Activated T-cell treated with anti-CD3 and anti-CD28 coated beads, Interleukin-2, amount 50 U/mL, for 4 hours (primary cell): ENCODE measurements around the gene COL19A1. TPM values are rescaled to one million over a fixed set of nuclear protein-coding genes. Genes with fewer than 3 reads are reported as not detected.
"Not testable (repeated sequence)": the region's sequence is repeated elsewhere in the genome, so short reads cannot be mapped to it uniquely, and the experiment has no call there.

Source experiments
- ATAC-seq, 2 donors: fragments of 200-7000 bp; cut with Tn5 transposase; one replicate each; pipeline ENCODE4 v1.10.0; 2021
- DNase-seq: peaks from one replicate; pipeline ENCODE4 v3.0.0-alpha.2; 2020
- H3K27me3 Mint-ChIP-seq: one replicate; pipeline ENCODE4 v1.8.0; 2021; ENCODE audit warnings: low read depth, mixed read lengths
- H3K36me3 Mint-ChIP-seq: one replicate; pipeline ENCODE4 v1.8.0; 2022; ENCODE audit warnings: mixed read lengths; ENCODE audit not compliant: insufficient read depth
- H3K4me1 Mint-ChIP-seq: one replicate; pipeline ENCODE4 v1.8.0; 2021; ENCODE audit warnings: low read depth, mixed read lengths
- H3K4me3 Mint-ChIP-seq: one replicate; pipeline ENCODE4 v1.8.0; 2021; ENCODE audit warnings: mild to moderate bottlenecking, moderate library complexity, mixed read lengths
- H3K9me3 Mint-ChIP-seq: one replicate; pipeline ENCODE4 v1.8.0; 2021; ENCODE audit warnings: mixed read lengths
- total RNA-seq, 3 donors: library from RNA; stranded (reverse); gene quantifications; one replicate each; pipeline ENCODE4 v1.2.1, GENCODE V29; 2021

The COL19A1 gene
- total RNA-seq, 3 donors from 2014 or later, result 0.05 to 0.35 TPM; not detected in 1

DNA sequence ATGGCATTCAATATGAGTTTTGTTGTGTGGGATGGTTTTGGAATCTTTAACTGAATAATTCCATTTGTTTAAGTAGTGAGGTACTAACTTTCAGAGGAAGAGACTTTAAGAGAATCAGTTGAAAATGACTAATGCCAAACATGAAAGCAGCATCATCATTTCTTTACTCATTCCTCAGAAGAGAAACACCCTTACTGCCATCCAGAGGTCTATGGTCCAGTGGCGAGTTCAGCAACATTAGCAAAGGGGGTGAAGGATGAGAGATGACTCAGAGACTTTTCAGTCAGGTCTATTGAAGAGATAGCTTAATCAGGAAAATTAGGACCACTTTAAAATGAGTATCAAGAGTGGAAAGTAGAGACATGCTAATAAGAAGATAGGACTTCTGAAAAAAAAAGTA lies 118.8 kb downstream of the COL19A1 start:
- Mint-ChIP-seq H3K4me3 (no peak overlapping the region), H3K36me3 (no peaks in the 10 kb centered on the region), H3K9me3 (no peaks in the 10 kb centered on the region), H3K4me1 (no peaks in the 10 kb centered on the region), H3K27me3 (no peaks in the 10 kb centered on the region)
- DNase-seq, result no peak
- ATAC-seq, result peak in 1 of 2 donors; percentile 27

DNA sequence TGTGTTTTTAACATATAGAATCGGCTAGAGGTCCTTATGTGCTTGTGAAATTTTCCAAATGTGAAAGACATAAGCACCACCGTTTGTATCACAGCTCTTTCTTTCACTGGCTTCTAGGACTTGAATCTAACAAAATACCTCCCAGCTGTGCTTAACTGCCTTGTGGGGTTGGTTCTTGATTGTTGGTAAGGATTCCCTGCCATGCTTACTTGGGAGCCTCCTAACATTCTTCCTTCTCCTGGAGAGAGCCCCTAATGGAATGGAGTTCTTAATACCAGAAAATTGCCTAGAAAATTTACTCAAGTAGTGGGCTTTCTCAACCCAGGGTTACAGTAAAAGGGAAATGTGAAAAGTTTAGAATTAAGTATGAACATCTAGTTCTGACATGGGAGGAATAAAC lies 121.2 kb downstream of the COL19A1 start:
- no peaks in the 10 kb centered on the region for H3K4me1 Mint-ChIP-seq
- H3K9me3 Mint-ChIP-seq, result no peaks in the 10 kb centered on the region

GRCh38 chr6:69988458-69989126 lies 122.2 kb downstream of the COL19A1 start:
- DNase-seq (no peak), ATAC-seq (no peak)
- Mint-ChIP-seq H3K9me3 (no peaks in the 10 kb centered on the region), H3K36me3 (no peaks in the 10 kb centered on the region), H3K27me3 (peaks cover 6% of the 10 kb centered on the region), H3K4me1 (no peaks in the 10 kb centered on the region), H3K4me3 (no peak overlapping the region)

More for the DNA sequence above, 121.2 kb downstream of the COL19A1 start:
- ATAC-seq (no peak), DNase-seq (no peak)
- Mint-ChIP-seq H3K27me3 (peaks cover 4% of the 10 kb centered on the region), H3K4me3 (no peak overlapping the region), H3K36me3 (no peaks in the 10 kb centered on the region)

GRCh38 chr6:69994251-69994650 lies 127.9 kb downstream of the COL19A1 start:
- Mint-ChIP-seq H3K27me3 (peaks cover 6% of the 10 kb centered on the region), H3K9me3 (no peaks in the 10 kb centered on the region), H3K4me3 (no peak overlapping the region), H3K36me3 (no peaks in the 10 kb centered on the region), H3K4me1 (no peaks in the 10 kb centered on the region)
- ATAC-seq, result no peak
- no peak for DNase-seq

DNA sequence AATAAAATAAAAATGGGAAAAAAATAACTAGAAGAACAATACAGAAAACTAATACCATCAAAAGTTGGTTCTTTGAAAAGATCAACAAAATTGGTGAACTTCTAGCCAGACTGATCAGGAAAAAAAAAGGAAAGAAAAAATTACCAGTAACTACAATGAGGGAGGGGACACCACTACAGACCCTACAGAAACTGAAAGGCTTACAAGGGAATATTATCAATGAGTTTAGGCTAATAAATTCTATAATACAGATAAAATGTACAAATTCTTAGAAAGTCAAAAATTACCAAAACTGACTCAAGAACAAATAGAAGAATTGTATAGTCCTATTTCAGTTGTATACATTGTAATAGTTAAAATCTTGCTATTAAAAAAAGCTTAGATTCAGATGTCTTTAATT lies 141.8 kb downstream of the COL19A1 start:
- H3K4me1 Mint-ChIP-seq, result no peaks in the 10 kb centered on the region
- H3K4me3 Mint-ChIP-seq, result no peak overlapping the region
- DNase-seq (no peak), ATAC-seq (no peak)
- H3K36me3 Mint-ChIP-seq, result no peaks in the 10 kb centered on the region
- peaks cover 10% of the 10 kb centered on the region for H3K9me3 Mint-ChIP-seq
- peaks cover 2% of the 10 kb centered on the region for H3K27me3 Mint-ChIP-seq

DNA sequence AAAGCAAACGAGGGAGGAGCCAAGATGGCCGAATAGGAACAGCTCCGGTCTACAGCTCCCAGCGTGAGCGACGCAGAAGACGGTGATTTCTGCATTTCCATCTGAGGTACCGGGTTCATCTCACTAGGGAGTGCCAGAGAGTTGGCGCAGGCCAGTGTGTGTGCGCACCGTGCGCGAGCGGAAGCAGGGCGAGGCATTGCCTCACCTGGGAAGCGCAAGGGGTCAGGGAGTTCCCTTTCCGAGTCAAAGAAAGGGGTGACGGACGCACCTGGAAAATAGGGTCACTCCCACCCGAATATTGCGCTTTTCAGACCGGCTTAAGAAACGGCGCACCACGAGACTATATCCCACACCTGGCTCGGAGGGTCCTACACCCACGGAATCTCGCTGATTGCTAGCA lies 144.0 kb downstream of the COL19A1 start:
- not testable (repeated sequence) for H3K4me3 Mint-ChIP-seq, H3K36me3 Mint-ChIP-seq, H3K4me1 Mint-ChIP-seq, ATAC-seq, H3K27me3 Mint-ChIP-seq, DNase-seq
- peaks cover 10% of the 10 kb centered on the region for H3K9me3 Mint-ChIP-seq

DNA sequence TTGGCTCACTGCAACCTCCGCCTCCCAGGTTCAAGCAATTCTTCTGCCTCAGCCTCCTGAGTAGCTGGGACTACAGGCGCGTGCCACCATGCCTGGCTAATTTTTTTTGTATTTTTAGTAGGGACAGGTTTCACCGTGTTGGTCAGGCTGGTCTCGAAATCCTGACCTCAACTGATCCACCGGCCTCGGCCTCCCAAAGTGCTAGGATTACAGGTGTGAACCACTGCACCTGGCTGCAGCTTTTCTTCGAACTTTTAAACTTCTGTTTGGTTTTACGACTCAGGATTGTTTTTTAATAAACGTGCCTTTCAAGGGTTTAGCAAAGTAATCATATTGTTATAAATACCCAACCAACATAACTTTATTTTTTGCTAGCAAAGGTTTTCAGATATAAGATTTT lies 156.8 kb downstream of the COL19A1 start:
- not testable (repeated sequence) for H3K27me3 Mint-ChIP-seq, DNase-seq, H3K36me3 Mint-ChIP-seq, H3K9me3 Mint-ChIP-seq, H3K4me1 Mint-ChIP-seq, ATAC-seq, H3K4me3 Mint-ChIP-seq

GRCh38 chr6:70028246-70028645 lies 161.9 kb downstream of the COL19A1 start:
- DNase-seq (no peak), ATAC-seq (no peak)
- no peaks in the 10 kb centered on the region for H3K9me3 Mint-ChIP-seq
- no peaks in the 10 kb centered on the region for H3K36me3 Mint-ChIP-seq
- H3K4me3 Mint-ChIP-seq, result no peak overlapping the region
- no peaks in the 10 kb centered on the region for H3K4me1 Mint-ChIP-seq
- peaks cover 9% of the 10 kb centered on the region for H3K27me3 Mint-ChIP-seq

DNA sequence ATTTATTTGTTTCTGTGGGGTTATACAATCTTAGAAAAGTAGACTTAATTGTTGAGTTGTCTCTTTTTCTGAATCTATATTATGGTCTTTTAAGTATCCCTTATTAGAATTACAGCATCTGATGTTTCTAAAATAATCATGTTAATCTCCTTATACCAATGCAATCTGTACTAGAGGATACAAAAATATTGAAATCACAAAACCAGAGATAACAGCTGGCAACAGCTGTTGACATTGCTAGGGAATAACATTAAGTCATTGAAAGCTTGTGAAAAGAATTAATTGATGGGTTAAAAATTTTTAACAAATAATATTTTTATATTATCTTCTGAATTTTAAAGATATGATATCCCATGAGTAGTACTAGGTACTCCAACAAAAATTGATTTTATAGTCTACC lies 162.6 kb downstream of the COL19A1 start:
- no peaks in the 10 kb centered on the region for H3K36me3 Mint-ChIP-seq
- peaks cover 9% of the 10 kb centered on the region for H3K27me3 Mint-ChIP-seq
- no peak overlapping the region for H3K4me3 Mint-ChIP-seq
- H3K4me1 Mint-ChIP-seq, result no peaks in the 10 kb centered on the region
- ATAC-seq (no peak), DNase-seq (no peak)
- no peaks in the 10 kb centered on the region for H3K9me3 Mint-ChIP-seq

DNA sequence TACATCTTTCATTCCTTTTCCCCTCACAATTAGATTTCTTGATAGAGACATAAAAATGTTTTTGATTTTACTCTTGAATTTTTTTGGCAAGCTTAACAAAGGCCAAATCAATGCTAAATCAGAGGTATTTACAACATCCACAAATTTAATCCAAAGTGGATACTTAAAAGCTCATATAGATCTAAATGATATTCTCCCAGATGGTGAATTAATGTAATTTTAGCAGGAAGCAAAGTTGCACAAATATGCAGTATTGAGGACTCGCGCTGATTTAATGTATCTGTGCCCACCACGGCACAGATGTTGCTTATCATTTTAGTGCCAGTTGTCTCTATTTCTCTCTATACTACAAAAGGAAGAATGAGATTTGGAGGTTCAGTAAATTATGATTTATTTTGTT lies 167.4 kb downstream of the COL19A1 start:
- no peaks in the 10 kb centered on the region for H3K36me3 Mint-ChIP-seq
- no peaks in the 10 kb centered on the region for H3K9me3 Mint-ChIP-seq
- no peak for ATAC-seq
- H3K27me3 Mint-ChIP-seq, result peaks cover 9% of the 10 kb centered on the region
- no peak overlapping the region for H3K4me3 Mint-ChIP-seq
- H3K4me1 Mint-ChIP-seq, result no peaks in the 10 kb centered on the region
- no peak for DNase-seq

DNA sequence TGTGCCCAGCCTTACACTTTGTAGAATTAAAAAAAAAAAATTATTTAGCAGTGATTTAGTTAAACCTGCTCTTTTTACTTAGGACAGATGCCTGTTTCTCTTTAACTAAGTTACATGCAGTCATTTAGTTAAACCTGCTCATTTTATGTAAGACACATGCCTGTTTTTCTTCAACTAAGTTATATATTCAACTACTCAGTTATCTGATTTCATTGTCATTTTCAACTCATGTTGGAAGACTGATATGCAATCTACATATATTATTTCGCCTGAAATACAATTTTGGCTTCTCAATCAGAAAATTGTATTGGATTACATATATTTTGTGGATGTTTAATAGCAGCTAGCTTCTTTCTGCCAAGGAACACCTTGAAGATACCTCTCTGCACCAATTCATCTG lies 171.1 kb downstream of the COL19A1 start:
- no peaks in the 10 kb centered on the region for H3K36me3 Mint-ChIP-seq
- H3K27me3 Mint-ChIP-seq, result no peaks in the 10 kb centered on the region
- DNase-seq, result no peak
- no peak for ATAC-seq
- no peaks in the 10 kb centered on the region for H3K4me1 Mint-ChIP-seq
- no peak overlapping the region for H3K4me3 Mint-ChIP-seq
- H3K9me3 Mint-ChIP-seq, result no peaks in the 10 kb centered on the region

- H3K27me3 Mint-ChIP-seq, result no peaks in the 10 kb centered on the region
- no peak overlapping the region for H3K4me3 Mint-ChIP-seq
- no peaks in the 10 kb centered on the region for H3K4me1 Mint-ChIP-seq
- no peaks in the 10 kb centered on the region for H3K36me3 Mint-ChIP-seq
- peaks cover 3% of the 10 kb centered on the region for H3K9me3 Mint-ChIP-seq
- no peak for ATAC-seq
- DNase-seq, result no peak
These were observed 174.4 kb downstream of the COL19A1 start for GRCh38 chr6:70040766-70041165.

GRCh38 chr6:70041411-70041810 lies 175.1 kb downstream of the COL19A1 start:
- no peak for DNase-seq
- Mint-ChIP-seq H3K27me3 (no peaks in the 10 kb centered on the region), H3K36me3 (no peaks in the 10 kb centered on the region), H3K9me3 (peaks cover 3% of the 10 kb centered on the region), H3K4me1 (no peaks in the 10 kb centered on the region), H3K4me3 (no peak overlapping the region)
- no peak for ATAC-seq

DNA sequence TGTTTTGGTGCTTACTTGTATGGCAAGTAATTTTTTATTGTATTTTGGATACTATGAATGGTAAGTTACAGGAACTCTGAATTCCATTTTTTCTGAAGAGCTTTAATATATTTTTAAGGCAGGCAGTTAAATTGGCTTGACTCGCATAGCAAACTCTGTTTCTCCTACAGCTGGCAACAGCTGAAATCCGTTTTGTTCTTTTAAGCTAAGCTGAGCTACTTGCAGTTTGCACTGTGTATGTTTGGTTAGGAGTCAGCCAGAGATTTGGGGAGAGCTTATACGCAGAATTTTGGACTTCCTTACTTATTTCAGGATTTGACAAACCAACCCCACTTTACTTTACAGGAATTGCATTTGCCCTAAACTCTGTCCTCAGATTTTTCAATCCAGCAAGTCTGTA lies 179.1 kb downstream of the COL19A1 start:
- H3K27me3 Mint-ChIP-seq, result peaks cover 2% of the 10 kb centered on the region
- peaks cover 3% of the 10 kb centered on the region for H3K9me3 Mint-ChIP-seq

GRCh38 chr6:70051197-70052124 lies 185.1 kb downstream of the COL19A1 start:
- H3K4me1 Mint-ChIP-seq, result no peaks in the 10 kb centered on the region
- H3K4me3 Mint-ChIP-seq, result no peak overlapping the region
- H3K27me3 Mint-ChIP-seq, result peaks cover 4% of the 10 kb centered on the region
- DNase-seq (no peak), ATAC-seq (no peak)
- H3K9me3 Mint-ChIP-seq, result no peaks in the 10 kb centered on the region
- H3K36me3 Mint-ChIP-seq, result no peaks in the 10 kb centered on the region

More for the DNA sequence above, 179.1 kb downstream of the COL19A1 start:
- DNase-seq (no peak), ATAC-seq (no peak)
- H3K4me1 Mint-ChIP-seq, result no peaks in the 10 kb centered on the region
- no peak overlapping the region for H3K4me3 Mint-ChIP-seq
- H3K36me3 Mint-ChIP-seq, result no peaks in the 10 kb centered on the region
